HCT116 (cell line): Measurements from ENCODE around the gene CDC42EP2.

Source experiments
- EGR1 ChIP-seq: IDR thresholded peaks from 2 replicates; pipeline ENCODE4 v1.6.1; 2012; ENCODE audit warnings: low read depth
- ELF1 ChIP-seq: IDR thresholded peaks from 2 replicates; pipeline ENCODE4 v1.6.1; 2012; ENCODE audit warnings: low read depth, borderline replicate concordance
- EZH2 ChIP-seq: fragments of 200-600 bp; sonication (generic); IDR thresholded peaks from 2 replicates; pipeline ENCODE4 v1.6.1; 2017; ENCODE audit warnings: antibody characterized with exemption, mixed run types
- JUND ChIP-seq: IDR thresholded peaks from 2 replicates; pipeline ENCODE4 v1.6.1; 2012
- POLR2A ChIP-seq: IDR thresholded peaks from 2 replicates; pipeline ENCODE4 v1.7.0; 2011; ENCODE audit warnings: borderline replicate concordance; ENCODE audit not compliant: insufficient read depth, insufficient read length; ENCODE audit errors: extremely low read depth
- POLR2AphosphoS5 ChIP-seq: IDR thresholded peaks from 2 replicates; pipeline ENCODE4 v1.6.1; 2011; ENCODE audit warnings: mild to moderate bottlenecking, low read depth, low read length, moderate library complexity
- RAD21 ChIP-seq: IDR thresholded peaks from 2 replicates; pipeline ENCODE4 v1.6.1; 2012; ENCODE audit warnings: low read depth, mild to moderate bottlenecking
- SRF ChIP-seq: IDR thresholded peaks from 2 replicates; pipeline ENCODE4 v1.6.1; 2012; ENCODE audit warnings: low read depth
- ZFX ChIP-seq: fragments of 450-650 bp; IDR thresholded peaks from 2 replicates; pipeline ENCODE4 v1.6.1; 2017
- TF ChIP-seq, protein P1 (sequence below), 3 experiments: fragments of 200-600 bp in 1 of 3; sonication (generic) in 1 of 3; IDR thresholded peaks in 2 of 3; conservative IDR thresholded peaks in 1 of 3; 2 replicates each; pipeline ENCODE4 v1.5.1; 2012 to 2017; ENCODE audit warnings: low read depth in 2 of 3, low read length in 2 of 3, antibody characterized with exemption in 1 of 3, borderline replicate concordance in 1 of 3, control low read depth in 1 of 3, mild to moderate bottlenecking in 1 of 3, mixed read lengths in 1 of 3, mixed run types in 1 of 3, moderate library complexity in 1 of 3; ENCODE audit not compliant: insufficient read depth in 1 of 3
- TF ChIP-seq, protein P2 (sequence below): IDR thresholded peaks from 2 replicates; pipeline ENCODE4 v1.6.1; 2012
- TF ChIP-seq, protein P3 (sequence below): IDR thresholded peaks from 2 replicates; pipeline ENCODE4 v1.6.1; 2012
- TF ChIP-seq, protein P4 (sequence below): IDR thresholded peaks from 2 replicates; pipeline ENCODE4 v1.6.1; 2011; ENCODE audit warnings: mild to moderate bottlenecking, low read length, moderate library complexity; ENCODE audit not compliant: insufficient replicate concordance; ENCODE audit errors: extremely low read depth

DNA sequence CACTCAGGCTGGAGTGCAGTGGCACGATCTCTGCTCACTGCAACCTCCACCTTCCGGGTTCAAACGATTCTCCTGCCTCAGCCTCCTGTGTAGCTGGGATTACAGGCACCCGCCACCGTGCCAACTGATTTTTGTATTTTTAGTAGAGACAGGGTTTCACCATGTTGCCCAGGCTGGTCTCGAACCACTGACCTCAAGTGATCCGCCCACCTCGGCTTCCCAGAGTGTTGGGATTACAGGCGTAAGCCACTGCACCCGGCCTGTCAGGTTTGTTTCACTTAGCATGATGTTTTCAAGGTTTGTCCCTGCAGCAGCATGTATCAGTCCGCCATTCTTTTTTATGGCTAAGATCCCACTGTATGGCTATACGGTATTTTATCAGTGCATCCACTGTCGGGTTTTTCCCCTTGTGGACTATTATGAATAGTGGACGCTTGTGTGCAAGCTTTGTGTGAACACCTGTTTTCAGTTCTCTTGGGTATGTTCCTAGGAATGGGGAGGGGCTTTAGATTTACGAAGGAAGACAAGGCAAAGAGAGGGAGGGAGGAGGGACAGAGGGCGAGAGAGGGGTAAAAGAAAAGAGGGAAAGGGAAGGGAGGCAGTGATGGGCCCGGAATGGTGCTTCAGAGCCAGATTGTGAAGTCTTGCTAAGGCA is 13.9 kb upstream of the CDC42EP2 start:
- no peak for TF ChIP-seq POLR2A
- TF ChIP-seq, protein P1, sequence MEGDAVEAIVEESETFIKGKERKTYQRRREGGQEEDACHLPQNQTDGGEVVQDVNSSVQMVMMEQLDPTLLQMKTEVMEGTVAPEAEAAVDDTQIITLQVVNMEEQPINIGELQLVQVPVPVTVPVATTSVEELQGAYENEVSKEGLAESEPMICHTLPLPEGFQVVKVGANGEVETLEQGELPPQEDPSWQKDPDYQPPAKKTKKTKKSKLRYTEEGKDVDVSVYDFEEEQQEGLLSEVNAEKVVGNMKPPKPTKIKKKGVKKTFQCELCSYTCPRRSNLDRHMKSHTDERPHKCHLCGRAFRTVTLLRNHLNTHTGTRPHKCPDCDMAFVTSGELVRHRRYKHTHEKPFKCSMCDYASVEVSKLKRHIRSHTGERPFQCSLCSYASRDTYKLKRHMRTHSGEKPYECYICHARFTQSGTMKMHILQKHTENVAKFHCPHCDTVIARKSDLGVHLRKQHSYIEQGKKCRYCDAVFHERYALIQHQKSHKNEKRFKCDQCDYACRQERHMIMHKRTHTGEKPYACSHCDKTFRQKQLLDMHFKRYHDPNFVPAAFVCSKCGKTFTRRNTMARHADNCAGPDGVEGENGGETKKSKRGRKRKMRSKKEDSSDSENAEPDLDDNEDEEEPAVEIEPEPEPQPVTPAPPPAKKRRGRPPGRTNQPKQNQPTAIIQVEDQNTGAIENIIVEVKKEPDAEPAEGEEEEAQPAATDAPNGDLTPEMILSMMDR (IDR thresholded peaks at IDR 0.05 in 2 of 3, conservative IDR thresholded peaks at IDR 0.05 in 1 of 3; ENCODE audit: borderline replicate concordance in 1 of 3, insufficient read depth in 1 of 3, low read depth in 2 of 3, low read length in 2 of 3) = no peak
- no peak for TF ChIP-seq EGR1
- no peak for TF ChIP-seq POLR2AphosphoS5
- TF ChIP-seq SRF = no peak
- TF ChIP-seq JUND = no peak
- TF ChIP-seq, protein P2, sequence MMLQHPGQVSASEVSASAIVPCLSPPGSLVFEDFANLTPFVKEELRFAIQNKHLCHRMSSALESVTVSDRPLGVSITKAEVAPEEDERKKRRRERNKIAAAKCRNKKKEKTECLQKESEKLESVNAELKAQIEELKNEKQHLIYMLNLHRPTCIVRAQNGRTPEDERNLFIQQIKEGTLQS = no peak
- TF ChIP-seq, protein P3, sequence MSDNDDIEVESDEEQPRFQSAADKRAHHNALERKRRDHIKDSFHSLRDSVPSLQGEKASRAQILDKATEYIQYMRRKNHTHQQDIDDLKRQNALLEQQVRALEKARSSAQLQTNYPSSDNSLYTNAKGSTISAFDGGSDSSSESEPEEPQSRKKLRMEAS = no peak
- no peak for TF ChIP-seq RAD21
- no peak for TF ChIP-seq EZH2
- TF ChIP-seq, protein P4, sequence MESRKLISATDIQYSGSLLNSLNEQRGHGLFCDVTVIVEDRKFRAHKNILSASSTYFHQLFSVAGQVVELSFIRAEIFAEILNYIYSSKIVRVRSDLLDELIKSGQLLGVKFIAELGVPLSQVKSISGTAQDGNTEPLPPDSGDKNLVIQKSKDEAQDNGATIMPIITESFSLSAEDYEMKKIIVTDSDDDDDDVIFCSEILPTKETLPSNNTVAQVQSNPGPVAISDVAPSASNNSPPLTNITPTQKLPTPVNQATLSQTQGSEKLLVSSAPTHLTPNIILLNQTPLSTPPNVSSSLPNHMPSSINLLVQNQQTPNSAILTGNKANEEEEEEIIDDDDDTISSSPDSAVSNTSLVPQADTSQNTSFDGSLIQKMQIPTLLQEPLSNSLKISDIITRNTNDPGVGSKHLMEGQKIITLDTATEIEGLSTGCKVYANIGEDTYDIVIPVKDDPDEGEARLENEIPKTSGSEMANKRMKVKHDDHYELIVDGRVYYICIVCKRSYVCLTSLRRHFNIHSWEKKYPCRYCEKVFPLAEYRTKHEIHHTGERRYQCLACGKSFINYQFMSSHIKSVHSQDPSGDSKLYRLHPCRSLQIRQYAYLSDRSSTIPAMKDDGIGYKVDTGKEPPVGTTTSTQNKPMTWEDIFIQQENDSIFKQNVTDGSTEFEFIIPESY = no peak
- no peak for TF ChIP-seq ZFX
- no peak for TF ChIP-seq ELF1
